Erythroblast (primary cell): ENCODE results near the gene HIPK2.
A peak's percentile ranks its signal among the peaks of the same experiment; 100 is the strongest.

ENCODE experiments used
- DNase-seq, 2 experiments: peaks; one replicate each; lab custom pipeline; 2025; lab: John Stamatoyannopoulos, UW
- GATA1 ChIP-seq: IDR thresholded peaks from 2 replicates; pipeline ENCODE4 v1.6.1; 2011; ENCODE audit warnings: low read depth, mild to moderate bottlenecking, control low read depth, low read length, moderate library complexity
- POLR2A ChIP-seq: IDR thresholded peaks from 2 replicates; pipeline ENCODE4 v1.6.1; 2011; ENCODE audit warnings: mild to moderate bottlenecking, low read length

Gene HIPK2

DNA sequence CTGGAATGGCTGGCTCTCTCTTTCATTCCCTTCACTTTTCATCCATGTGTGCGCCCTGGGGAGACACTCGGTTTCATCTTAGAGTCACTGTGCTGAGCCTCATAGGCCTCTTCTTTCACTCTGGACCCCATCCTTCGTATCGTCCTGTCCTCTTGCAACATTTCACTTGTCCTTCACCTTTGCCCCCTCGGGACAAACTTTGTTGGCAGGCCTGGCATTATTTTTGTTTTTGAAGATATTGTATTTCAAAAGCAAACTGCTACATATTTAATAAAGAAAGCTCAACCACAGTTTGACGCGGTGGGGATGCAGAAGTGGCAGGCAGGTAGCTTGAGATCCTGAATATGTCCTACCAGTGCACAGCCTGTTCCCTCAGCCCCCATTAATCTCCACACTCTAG, 36.6 kb downstream of the HIPK2 start:
- no peak for TF ChIP-seq GATA1
- no peak for DNase-seq

GRCh38 chr7:139739863-139740597, 37.8 kb downstream of the HIPK2 start:
- TF ChIP-seq GATA1 (no peak), POLR2A (no peak)
- DNase-seq, result no peak

GRCh38 chr7:139738772-139739171, 39.0 kb downstream of the HIPK2 start:
- no peak for DNase-seq
- TF ChIP-seq GATA1, result no peak
- no peak for TF ChIP-seq POLR2A

GRCh38 chr7:139738101-139738489, 39.7 kb downstream of the HIPK2 start:
- DNase-seq, result no peak
- no peak for TF ChIP-seq POLR2A
- no peak for TF ChIP-seq GATA1

GRCh38 chr7:139737221-139738100, 40.3 kb downstream of the HIPK2 start:
- DNase-seq, result no peak
- TF ChIP-seq GATA1 (no peak), POLR2A (no peak)

- TF ChIP-seq GATA1 (no peak), POLR2A (no peak)
- no peak for DNase-seq
These were observed 41.7 kb downstream of the HIPK2 start for GRCh38 chr7:139735912-139736595.

DNA sequence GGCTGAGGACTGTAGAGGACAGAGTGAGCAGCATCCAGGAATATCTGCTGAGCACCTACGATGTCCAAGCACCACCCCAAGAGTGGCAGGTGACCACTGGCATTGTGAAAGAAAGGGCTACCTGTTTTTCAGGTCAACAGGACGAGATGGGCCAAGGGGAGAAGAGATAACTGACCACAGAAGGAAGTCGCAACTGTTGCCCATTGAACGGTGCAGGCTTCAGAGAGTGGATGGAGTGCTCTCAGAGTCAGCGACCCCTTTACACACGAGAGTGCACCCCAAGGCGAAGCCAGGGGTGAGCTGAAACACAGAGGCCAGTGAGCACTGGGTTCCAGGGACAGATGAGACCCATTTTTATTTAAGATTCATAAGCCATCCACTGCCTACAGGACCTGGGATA, 42.3 kb downstream of the HIPK2 start:
- TF ChIP-seq GATA1 (no peak), POLR2A (no peak)
- no peak for DNase-seq

GRCh38 chr7:139734395-139734794, 43.4 kb downstream of the HIPK2 start:
- TF ChIP-seq POLR2A, result no peak
- TF ChIP-seq GATA1, result no peak
- no peak for DNase-seq

- no peak for DNase-seq
- no peak for TF ChIP-seq POLR2A
- no peak for TF ChIP-seq GATA1
These were observed 44.0 kb downstream of the HIPK2 start for GRCh38 chr7:139733751-139734150.

DNA sequence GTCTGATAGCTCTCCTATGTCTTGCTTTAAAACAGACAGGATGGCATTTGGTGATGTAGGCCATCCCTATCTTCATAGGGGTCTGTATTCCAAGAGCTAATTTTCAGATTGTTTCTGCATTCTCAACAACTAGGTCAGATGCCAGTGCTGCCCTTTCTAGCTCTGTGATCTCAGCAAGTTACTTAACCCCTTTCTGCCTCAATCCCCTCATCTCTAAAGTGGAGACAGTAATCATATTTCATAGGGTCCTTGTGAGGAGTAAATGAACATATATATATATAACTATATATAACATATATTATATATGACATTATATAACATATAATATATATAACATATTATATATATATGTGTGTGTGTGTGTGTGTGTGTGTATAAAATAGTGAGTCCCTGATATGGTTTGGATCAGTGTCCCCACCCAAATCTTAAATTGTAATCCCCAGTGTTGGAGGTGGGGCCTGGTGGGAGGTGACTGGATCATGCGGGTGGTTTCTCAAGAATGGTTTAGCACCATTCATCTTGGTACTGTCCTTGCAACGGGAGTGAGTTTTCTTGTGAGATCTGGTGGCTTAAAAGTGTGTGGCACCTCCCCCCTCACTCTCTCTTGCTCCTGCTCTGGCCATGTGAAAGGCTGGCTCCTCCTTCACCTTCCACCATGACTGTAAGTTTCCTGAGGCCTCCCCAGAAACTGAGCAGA, 45.2 kb downstream of the HIPK2 start:
- TF ChIP-seq POLR2A, result no peak
- TF ChIP-seq GATA1, result no peak

GRCh38 chr7:139731802-139732470, 45.9 kb downstream of the HIPK2 start:
- peak in 1 of 2 experiments; percentile 9 for DNase-seq
- no peak for TF ChIP-seq GATA1
- no peak for TF ChIP-seq POLR2A

More for the DNA sequence above, 45.2 kb downstream of the HIPK2 start:
- no peak for DNase-seq

- no peak for DNase-seq
- TF ChIP-seq POLR2A (no peak), GATA1 (no peak)
These were observed 46.8 kb downstream of the HIPK2 start for GRCh38 chr7:139730746-139731612.

- DNase-seq, result no peak
- TF ChIP-seq GATA1, result no peak
- no peak for TF ChIP-seq POLR2A
These were observed 49.6 kb downstream of the HIPK2 start for GRCh38 chr7:139728203-139728602.
